Keratinocyte (primary cell): ENCODE measurements around the gene MALL. TPM values are rescaled to one million over a fixed set of nuclear protein-coding genes. Genes with fewer than 3 reads are reported as not detected.

Source experiments
- DNase-seq: peaks from one replicate; pipeline ENCODE4 v3.0.0-alpha.2; 2011; ENCODE audit warnings: low read depth, missing footprints, low spot score
- FAIRE-seq: peaks from 2 replicates; lab custom pipeline; 2011; peaks lifted over from hg19 to GRCh38; lab: Jason Lieb, UNC
- H2AFZ ChIP-seq: 2 replicates; pipeline ENCODE4 v1.6.0; 2012; ENCODE audit warnings: low read length, control low read depth, inconsistent platforms; ENCODE audit not compliant: control insufficient read depth
- H3K27ac ChIP-seq: 2 replicates; pipeline ENCODE4 v1.5.1; 2011; ENCODE audit warnings: low read length; ENCODE audit not compliant: control insufficient read depth, insufficient read depth
- H3K27me3 ChIP-seq: 3 replicates; pipeline ENCODE4 v1.6.0; 2011; ENCODE audit warnings: low read length; ENCODE audit not compliant: control insufficient read depth, insufficient read depth; ENCODE audit errors: extremely low read depth
- H3K36me3 ChIP-seq, 2 experiments: 2 replicates in 1 of 2; 3 replicates in 1 of 2; pipeline ENCODE4 v1.5.1; 2011; ENCODE audit warnings: low read length in 2 of 2, mild to moderate bottlenecking in 1 of 2; ENCODE audit not compliant: control insufficient read depth in 2 of 2, insufficient read depth in 2 of 2; ENCODE audit errors: extremely low read depth in 1 of 2
- H3K4me1 ChIP-seq: 3 replicates; pipeline ENCODE4 v1.5.1; 2011; ENCODE audit warnings: low read length; ENCODE audit not compliant: control insufficient read depth, insufficient read depth; ENCODE audit errors: extremely low read depth
- H3K4me2 ChIP-seq: 3 replicates; pipeline ENCODE4 v1.6.0; 2011; ENCODE audit warnings: low read depth, low read length; ENCODE audit not compliant: control insufficient read depth, insufficient read depth; ENCODE audit errors: extremely low read depth
- H3K4me3 ChIP-seq, 3 experiments: fragments of 200-600 bp in 1 of 3; sonication (generic) in 1 of 3; 2 replicates in 2 of 3; 3 replicates in 1 of 3; pipeline ENCODE4 v1.5.1; 2011 to 2016; ENCODE audit warnings: low read length in 3 of 3, mild to moderate bottlenecking in 3 of 3, control low read depth in 2 of 3, inconsistent platforms in 1 of 3, low read depth in 1 of 3, mixed read lengths in 1 of 3, mixed run types in 1 of 3, moderate library complexity in 1 of 3; ENCODE audit not compliant: control insufficient read depth in 2 of 3, insufficient read depth in 2 of 3; ENCODE audit errors: extremely low read depth in 1 of 3
- H3K79me2 ChIP-seq: 2 replicates; pipeline ENCODE4 v1.6.0; 2012; ENCODE audit warnings: low read length; ENCODE audit not compliant: control insufficient read depth, insufficient read depth
- H3K9ac ChIP-seq: 3 replicates; pipeline ENCODE4 v1.6.0; 2011; ENCODE audit warnings: low read length; ENCODE audit not compliant: control insufficient read depth, insufficient read depth; ENCODE audit errors: extremely low read depth
- H3K9me1 ChIP-seq: 3 replicates; pipeline ENCODE4 v1.6.0; 2011; ENCODE audit warnings: low read length; ENCODE audit not compliant: control insufficient read depth, insufficient read depth; ENCODE audit errors: extremely low read depth
- H3K9me3 ChIP-seq: 2 replicates; pipeline ENCODE4 v1.5.1; 2012; ENCODE audit warnings: low read depth, low read length; ENCODE audit not compliant: control insufficient read depth
- H4K20me1 ChIP-seq: 3 replicates; pipeline ENCODE4 v1.6.0; 2011; ENCODE audit warnings: low read length; ENCODE audit not compliant: control insufficient read depth, insufficient read depth; ENCODE audit errors: extremely low read depth
- CTCF ChIP-seq, 3 experiments: IDR thresholded peaks in 1 of 3; conservative IDR thresholded peaks in 1 of 3; optimal IDR thresholded peaks in 1 of 3; 2 replicates in 2 of 3; 3 replicates in 1 of 3; pipeline versions ENCODE3 to v1.5.1; 2011; ENCODE audit warnings: low read length in 3 of 3, mild to moderate bottlenecking in 3 of 3, moderate library complexity in 2 of 3, control low read depth in 1 of 3, inconsistent platforms in 1 of 3; ENCODE audit not compliant: insufficient read depth in 2 of 3; ENCODE audit errors: extremely low read depth in 1 of 3
- EZH2 ChIP-seq: IDR thresholded peaks from one replicate; pipeline ENCODE4 v1.6.1; 2012; ENCODE audit warnings: inconsistent platforms, mild to moderate bottlenecking, low read length, moderate library complexity
- dilution Hi-C: fragments of 300-500 bp; cut with MboI; formaldehyde crosslinking; loops from one replicate; pipeline ENCODE4 v1.7.0; 2020; ENCODE audit warnings: low sequenced_read_pairs; ENCODE audit not compliant: extremely low pct_ligation_motif_present
- polyA plus RNA-seq, 5 experiments: library from polyadenylated mRNA; depleted of rRNA in 3 of 5; stranded (reverse) in 3 of 5; stranded (forward) in 1 of 5; unstranded in 1 of 5; fragments of >200 nt; gene quantifications; 1 replicate in 1 of 5; 2 replicates in 3 of 5; 3 replicates in 1 of 5; pipeline versions ENCODE4 v1.2.1 to v1.2.3, GENCODE V29; 2011 to 2012; ENCODE audit warnings: missing spikeins in 2 of 5, low read depth in 1 of 5, low replicate concordance in 1 of 5

MALL gene
- polyA plus RNA-seq, 1 donor (not counting 4 experiments of a cell fraction or from before 2014, with no cell fraction given) = 29.0 TPM

GRCh38 chr2:110121592-110121991 is 6.0 kb upstream of the MALL start:
- no peak overlapping the region for H3K4me3 ChIP-seq
- H3K27ac ChIP-seq = no peak overlapping the region
- H2AFZ ChIP-seq = no peak overlapping the region
- FAIRE-seq (no peak), DNase-seq (no peak)
- H3K36me3 ChIP-seq = no peaks in the 10 kb centered on the region
- peaks cover 17% of the 10 kb centered on the region for H3K4me1 ChIP-seq
- H3K79me2 ChIP-seq = no peaks in the 10 kb centered on the region
- H3K4me2 ChIP-seq = no peak overlapping the region
- no peaks in the 10 kb centered on the region for H3K9me1 ChIP-seq
- no peaks in the 10 kb centered on the region for H3K9me3 ChIP-seq
- H3K9ac ChIP-seq = no peak overlapping the region
- H3K27me3 ChIP-seq = no peaks in the 10 kb centered on the region
- no peaks in the 10 kb centered on the region for H4K20me1 ChIP-seq
- TF ChIP-seq CTCF (optimal IDR thresholded peaks at IDR 0.05 in 1 of 3, IDR thresholded peaks at IDR 0.05 in 1 of 3, conservative IDR thresholded peaks at IDR 0.05 in 1 of 3; ENCODE audit: extremely low read depth in 1 of 3, insufficient read depth in 2 of 3, low read length in 3 of 3) = no peak
- no peak for TF ChIP-seq EZH2
- dilution Hi-C loops = no loop called here

GRCh38 chr2:110121052-110121334 is 5.4 kb upstream of the MALL start:
- Histone ChIP-seq H3K9me3 (no peaks in the 10 kb centered on the region), H4K20me1 (no peaks in the 10 kb centered on the region), H3K9me1 (no peaks in the 10 kb centered on the region), H3K4me3 (no peak overlapping the region), H3K79me2 (no peaks in the 10 kb centered on the region), H3K27ac (no peak overlapping the region), H3K4me1 (peaks cover 19% of the 10 kb centered on the region), H3K27me3 (no peaks in the 10 kb centered on the region), H3K9ac (no peak overlapping the region), H2AFZ (no peak overlapping the region), H3K36me3 (no peaks in the 10 kb centered on the region), H3K4me2 (no peak overlapping the region)
- TF ChIP-seq EZH2 = no peak
- no peak for TF ChIP-seq CTCF (optimal IDR thresholded peaks at IDR 0.05 in 1 of 3, IDR thresholded peaks at IDR 0.05 in 1 of 3, conservative IDR thresholded peaks at IDR 0.05 in 1 of 3; ENCODE audit: extremely low read depth in 1 of 3, insufficient read depth in 2 of 3, low read length in 3 of 3)
- FAIRE-seq (no peak), DNase-seq (no peak)
- dilution Hi-C loops = no loop called here
